Measurements from ENCODE around the gene EEF1E1. TPM values are rescaled to one million over a fixed set of nuclear protein-coding genes. Genes with fewer than 3 reads are reported as not detected.
A peak's percentile ranks its signal among the peaks of the same experiment; 100 is the strongest.

The EEF1E1 gene
- total and polyA plus RNA-seq, 2 of the 8 experiments (the other 6 are each of a cell fraction or from before 2014, with no cell fraction given) = 96.8 to 112 TPM

GRCh38 chr6:8086755-8087306 is 15.5 kb downstream of the EEF1E1 start:
- Histone ChIP-seq H3K27me3 (replicated peaks in 1 of 4; ENCODE audit: control insufficient read depth in 3 of 4, extremely low read depth in 1 of 4, insufficient read depth in 3 of 4, low read length in 3 of 4) (no peaks in the 10 kb centered on the region), H3K4me3 (ENCODE audit: extremely low read depth in 1 of 4, insufficient read depth in 2 of 4, low read depth in 3 of 4, low read length in 4 of 4) (no peak overlapping the region), H4K5ac (ENCODE audit: insufficient read length, low read depth, low read length) (no peak overlapping the region), H2BK12ac (ENCODE audit: low read depth, low read length) (no peak overlapping the region), H4K8ac (ENCODE audit: extremely low read depth, insufficient read depth, low read length) (no peak overlapping the region), H3K36me3 (ENCODE audit: control insufficient read depth in 2 of 4, insufficient read depth in 4 of 4, low read length in 3 of 4) (peaks cover 9 to 79% (median 45%) of the 10 kb centered on the region in 4 experiments; a peak in 7 of 8 replicates), H2BK120ac (replicated peaks; ENCODE audit: low read depth, low read length) (no peak overlapping the region), H3K14ac (ENCODE audit: insufficient read length) (no peak overlapping the region), H2BK20ac (ENCODE audit: low read length) (no peak overlapping the region), H3K79me1 (ENCODE audit: low read depth, low read length) (no peaks in the 10 kb centered on the region), H4K91ac (replicated peaks; ENCODE audit: insufficient read length, low read length) (no peak overlapping the region), H3K23ac (ENCODE audit: insufficient read length) (no peak overlapping the region), H2AFZ (ENCODE audit: low read length) (no peak overlapping the region), H2BK5ac (ENCODE audit: low read depth, low read length) (0 out of 2 replicates have a peak overlapping the region, but pooled peaks have one; percentile 5), H3K9me3 (ENCODE audit: insufficient read depth in 2 of 2, low read depth in 1 of 2, low read length in 1 of 2) (peaks cover 0 to 4% of the 10 kb centered on the region in 2 experiments; a peak in 1 of 4 replicates), H3K27ac (ENCODE audit: low read depth, low read length) (no peak overlapping the region), H3K4me2 (ENCODE audit: insufficient read depth in 1 of 2, low read depth in 2 of 2, low read length in 2 of 2) (no peak overlapping the region), H3K4ac (replicated peaks; ENCODE audit: insufficient read length, low read depth, low read length) (no peak overlapping the region), H3K18ac (ENCODE audit: extremely low read depth, low read length) (no peak overlapping the region), H3K56ac (replicated peaks; ENCODE audit: insufficient read length, low read depth, low read length) (no peak overlapping the region), H2AK5ac (ENCODE audit: low read depth, low read length) (no peak overlapping the region), H4K20me1 (replicated peaks in 1 of 2; ENCODE audit: control insufficient read depth in 1 of 2, insufficient read depth in 2 of 2, low read length in 2 of 2) (peaks cover 2 to 5% of the 10 kb centered on the region in 2 experiments), H3K79me2 (ENCODE audit: control insufficient read depth in 1 of 2, insufficient read depth in 2 of 2, low read length in 2 of 2) (peaks cover 3 to 62% of the 10 kb centered on the region in 2 experiments; a peak in 3 of 4 replicates), H3K4me1 (replicated peaks in 1 of 4; ENCODE audit: control insufficient read depth in 3 of 4, insufficient read depth in 4 of 4, low read length in 3 of 4) (no peaks in the 10 kb centered on the region), H3K9ac (replicated peaks in 1 of 4; ENCODE audit: extremely low read depth in 1 of 4, low read depth in 3 of 4, low read length in 3 of 4) (no peak overlapping the region), H2BK15ac (ENCODE audit: low read length) (no peak overlapping the region), H3K23me2 (ENCODE audit: low read depth, low read length) (no peaks in the 10 kb centered on the region)
- ChIA-PET CTCF (ENCODE audit: partially characterized antibody) (no interaction called here), POLR2A (ENCODE audit: partially characterized antibody) (interaction anchor here (0.6 to 2.6 kb wide), 3 partner anchors 10 to 63 kb away, joined by 4 to 15 read pairs (median 4); partner anchors contain the start of gene EEF1E1)
- FAIRE-seq (no peak), DNase-seq (ENCODE audit: low read depth in 1 of 2, low spot score in 2 of 2) (no peak)
- TF ChIP-seq NANOG (IDR thresholded peaks at IDR 0.05; ENCODE audit: insufficient read depth, low read depth, low read length, poor library complexity, severe bottlenecking) (no peak), SUZ12 (IDR thresholded peaks at IDR 0.05; ENCODE audit: low read length) (no peak), BACH1 (IDR thresholded peaks at IDR 0.05; ENCODE audit: low read length) (no peak), MAX (IDR thresholded peaks at IDR 0.05) (0 out of 2 replicates have a peak, but pooled peaks have one; percentile 16), SIX5 (IDR thresholded peaks at IDR 0.05; ENCODE audit: low read depth, low read length) (no peak), JUND (IDR thresholded peaks at IDR 0.05; ENCODE audit: low read length) (no peak)
- 91% methylated on average over 9 of the region's 9 CpGs; no CpG with 5 or more reads in 1 of the 2 experiments for WGBS, 2 experiments (ENCODE audit: extremely low coverage in 1 of 2, insufficient coverage in 1 of 2, insufficient read length in 1 of 2, insufficient replicate concordance in 2 of 2, low coverage in 1 of 2, low lambda C conversion rate in 2 of 2, missing lambda C conversion rate in 1 of 2)
